ENCODE measurements around the gene DAAM2.

DNA sequence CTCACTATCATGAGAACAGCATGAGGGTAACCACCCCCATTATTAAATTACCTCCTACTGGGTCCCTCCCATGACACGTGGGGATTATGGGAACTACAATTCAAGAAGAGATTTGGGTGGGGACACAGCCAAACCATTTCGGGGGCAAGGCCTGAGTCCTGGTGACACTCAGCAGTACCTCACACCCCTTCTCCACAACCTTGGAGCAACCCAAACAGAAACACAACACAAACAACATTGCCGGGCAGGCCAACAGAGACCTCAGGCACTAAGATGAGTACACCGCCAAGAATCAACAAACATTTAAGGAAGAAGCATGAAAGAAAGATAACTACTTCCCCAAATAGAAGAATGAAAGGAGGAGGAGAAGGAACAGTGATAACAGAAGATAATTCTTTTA, 125.2 kb downstream of the DAAM2 start:
- TF ChIP-seq, protein P1, sequence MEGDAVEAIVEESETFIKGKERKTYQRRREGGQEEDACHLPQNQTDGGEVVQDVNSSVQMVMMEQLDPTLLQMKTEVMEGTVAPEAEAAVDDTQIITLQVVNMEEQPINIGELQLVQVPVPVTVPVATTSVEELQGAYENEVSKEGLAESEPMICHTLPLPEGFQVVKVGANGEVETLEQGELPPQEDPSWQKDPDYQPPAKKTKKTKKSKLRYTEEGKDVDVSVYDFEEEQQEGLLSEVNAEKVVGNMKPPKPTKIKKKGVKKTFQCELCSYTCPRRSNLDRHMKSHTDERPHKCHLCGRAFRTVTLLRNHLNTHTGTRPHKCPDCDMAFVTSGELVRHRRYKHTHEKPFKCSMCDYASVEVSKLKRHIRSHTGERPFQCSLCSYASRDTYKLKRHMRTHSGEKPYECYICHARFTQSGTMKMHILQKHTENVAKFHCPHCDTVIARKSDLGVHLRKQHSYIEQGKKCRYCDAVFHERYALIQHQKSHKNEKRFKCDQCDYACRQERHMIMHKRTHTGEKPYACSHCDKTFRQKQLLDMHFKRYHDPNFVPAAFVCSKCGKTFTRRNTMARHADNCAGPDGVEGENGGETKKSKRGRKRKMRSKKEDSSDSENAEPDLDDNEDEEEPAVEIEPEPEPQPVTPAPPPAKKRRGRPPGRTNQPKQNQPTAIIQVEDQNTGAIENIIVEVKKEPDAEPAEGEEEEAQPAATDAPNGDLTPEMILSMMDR (IDR thresholded peaks at IDR 0.05), result no peak
- TF ChIP-seq POLR2A (IDR thresholded peaks at IDR 0.05), result no peak

Measured in body of pancreas (tissue), 4 donors.